ENCODE results near the gene RTN4.

Gene RTN4

DNA sequence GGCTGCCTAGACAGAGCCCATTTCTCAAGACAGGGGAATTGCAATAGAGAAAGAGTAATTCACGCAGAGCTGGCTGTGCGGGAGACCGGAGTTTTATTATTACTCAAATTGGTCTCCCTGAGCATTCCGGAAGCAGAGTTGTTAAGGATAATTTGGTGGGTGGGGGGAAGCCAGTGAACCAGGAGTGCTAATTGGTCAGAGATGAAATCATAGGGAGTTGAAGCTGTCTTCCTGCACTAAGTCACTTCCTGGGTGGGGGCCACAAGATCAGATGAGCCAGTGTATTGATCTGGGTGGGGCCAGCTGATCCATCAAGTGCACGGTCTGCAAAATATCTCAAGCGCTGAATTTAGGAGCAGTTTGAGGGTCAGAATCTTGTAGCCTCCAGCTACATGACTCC, 84.8 kb downstream of the RTN4 start:
- DNase-seq (ENCODE audit: low spot score) = no peak
- H3K27ac ChIP-seq = no peak overlapping the region
- H3K4me3 ChIP-seq = no peak overlapping the region
- TF ChIP-seq, protein P1, sequence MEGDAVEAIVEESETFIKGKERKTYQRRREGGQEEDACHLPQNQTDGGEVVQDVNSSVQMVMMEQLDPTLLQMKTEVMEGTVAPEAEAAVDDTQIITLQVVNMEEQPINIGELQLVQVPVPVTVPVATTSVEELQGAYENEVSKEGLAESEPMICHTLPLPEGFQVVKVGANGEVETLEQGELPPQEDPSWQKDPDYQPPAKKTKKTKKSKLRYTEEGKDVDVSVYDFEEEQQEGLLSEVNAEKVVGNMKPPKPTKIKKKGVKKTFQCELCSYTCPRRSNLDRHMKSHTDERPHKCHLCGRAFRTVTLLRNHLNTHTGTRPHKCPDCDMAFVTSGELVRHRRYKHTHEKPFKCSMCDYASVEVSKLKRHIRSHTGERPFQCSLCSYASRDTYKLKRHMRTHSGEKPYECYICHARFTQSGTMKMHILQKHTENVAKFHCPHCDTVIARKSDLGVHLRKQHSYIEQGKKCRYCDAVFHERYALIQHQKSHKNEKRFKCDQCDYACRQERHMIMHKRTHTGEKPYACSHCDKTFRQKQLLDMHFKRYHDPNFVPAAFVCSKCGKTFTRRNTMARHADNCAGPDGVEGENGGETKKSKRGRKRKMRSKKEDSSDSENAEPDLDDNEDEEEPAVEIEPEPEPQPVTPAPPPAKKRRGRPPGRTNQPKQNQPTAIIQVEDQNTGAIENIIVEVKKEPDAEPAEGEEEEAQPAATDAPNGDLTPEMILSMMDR (IDR thresholded peaks at IDR 0.05) = no peak

DNA sequence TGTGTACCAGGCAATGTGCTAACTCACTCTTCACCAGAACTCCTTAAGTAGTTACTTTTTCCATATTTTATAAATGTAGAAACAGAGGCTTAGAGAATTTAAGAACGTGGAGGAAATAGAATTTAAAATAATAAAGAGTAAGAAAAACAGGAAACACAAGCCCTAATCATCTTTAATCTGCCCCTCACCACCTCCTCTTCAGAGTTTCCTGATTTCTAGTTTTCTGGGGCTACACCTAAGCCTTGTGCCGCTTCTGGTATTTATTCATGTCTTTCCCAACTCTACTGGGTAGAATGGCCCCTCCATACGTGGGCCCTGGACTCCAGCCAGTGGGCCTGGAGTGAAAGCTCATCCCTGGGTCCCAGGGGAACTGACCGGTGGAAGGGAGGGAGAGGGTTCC, 85.4 kb downstream of the RTN4 start:
- DNase-seq (ENCODE audit: low spot score) = no peak
- H3K4me3 ChIP-seq = no peak overlapping the region
- TF ChIP-seq, protein P1 (IDR thresholded peaks at IDR 0.05) = no peak
- no peak overlapping the region for H3K27ac ChIP-seq

DNA sequence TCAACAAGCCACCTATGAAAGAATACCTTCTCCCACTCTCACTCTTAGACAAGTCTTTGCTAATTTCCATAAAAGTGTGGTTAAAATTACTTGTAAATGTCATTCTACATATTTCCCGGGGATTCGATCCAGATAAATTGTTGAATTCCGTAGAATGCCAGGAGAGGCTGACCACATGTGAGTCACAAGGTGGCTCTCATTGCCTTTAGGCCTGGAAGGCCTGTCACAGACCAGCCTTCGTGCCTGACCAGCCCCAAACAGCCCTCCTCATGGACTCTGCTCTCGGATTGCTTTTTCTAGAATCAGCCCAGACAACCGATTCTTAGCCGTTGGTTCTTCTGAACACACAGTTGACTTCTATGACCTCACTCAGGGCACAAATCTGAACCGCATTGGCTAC, 86.0 kb downstream of the RTN4 start:
- no peak overlapping the region for H3K27ac ChIP-seq
- no peak for DNase-seq (ENCODE audit: low spot score)
- TF ChIP-seq, protein P1 (IDR thresholded peaks at IDR 0.05) = no peak

DNA sequence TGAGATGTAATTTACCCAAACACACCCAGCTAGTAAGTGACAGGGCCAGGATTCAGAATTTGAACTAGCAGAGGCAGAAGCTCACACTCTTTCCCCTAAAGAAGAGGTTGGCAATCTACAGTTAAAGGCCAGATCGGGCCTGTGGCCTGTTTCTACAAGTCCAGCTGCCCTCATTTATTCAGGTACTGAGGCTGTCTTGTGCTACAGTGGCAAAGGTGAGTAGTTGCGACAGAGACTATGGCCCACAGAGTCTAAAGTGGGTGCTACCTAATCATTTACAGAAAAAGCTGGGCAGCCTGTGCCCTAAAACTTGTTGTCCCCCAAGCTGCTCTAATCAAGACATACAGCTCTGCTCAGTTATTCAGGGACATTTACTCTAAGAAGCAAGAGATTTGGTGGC, 86.8 kb downstream of the RTN4 start:
- TF ChIP-seq, protein P1 (IDR thresholded peaks at IDR 0.05) = no peak
- DNase-seq (ENCODE audit: low spot score) = no peak
- H3K4me3 ChIP-seq = no peak overlapping the region
- no peak overlapping the region for H3K27ac ChIP-seq

More for the DNA sequence above, 86.0 kb downstream of the RTN4 start:
- no peak overlapping the region for H3K4me3 ChIP-seq

DNA sequence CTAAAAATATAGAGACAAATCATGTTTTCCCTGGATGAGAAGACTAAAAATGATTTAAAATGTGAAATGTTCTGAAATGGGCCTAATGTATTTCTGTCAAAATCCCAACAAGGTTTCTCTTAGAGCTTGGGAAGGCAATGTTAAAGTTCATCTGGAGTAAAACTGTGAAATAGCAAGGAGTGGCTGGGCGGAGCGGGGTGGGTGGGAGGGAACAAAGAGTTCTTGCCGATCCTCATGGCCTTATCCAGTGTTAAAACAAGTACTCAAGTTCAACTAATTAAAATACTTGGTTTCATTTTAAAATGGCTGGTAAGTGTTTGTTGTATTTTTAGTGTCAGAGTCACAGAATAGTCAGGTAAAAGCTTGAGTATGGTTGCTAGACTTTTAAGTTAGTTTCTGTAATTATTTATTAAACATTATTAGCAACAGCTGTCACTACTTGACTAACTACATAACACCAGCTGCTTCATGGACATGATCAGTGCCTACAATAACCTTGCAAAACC, 87.3 kb downstream of the RTN4 start:
- no peak overlapping the region for H3K4me3 ChIP-seq
- no peak overlapping the region for H3K27ac ChIP-seq
- no peak for DNase-seq (ENCODE audit: low spot score)
- TF ChIP-seq, protein P1 (IDR thresholded peaks at IDR 0.05) = no peak

DNA sequence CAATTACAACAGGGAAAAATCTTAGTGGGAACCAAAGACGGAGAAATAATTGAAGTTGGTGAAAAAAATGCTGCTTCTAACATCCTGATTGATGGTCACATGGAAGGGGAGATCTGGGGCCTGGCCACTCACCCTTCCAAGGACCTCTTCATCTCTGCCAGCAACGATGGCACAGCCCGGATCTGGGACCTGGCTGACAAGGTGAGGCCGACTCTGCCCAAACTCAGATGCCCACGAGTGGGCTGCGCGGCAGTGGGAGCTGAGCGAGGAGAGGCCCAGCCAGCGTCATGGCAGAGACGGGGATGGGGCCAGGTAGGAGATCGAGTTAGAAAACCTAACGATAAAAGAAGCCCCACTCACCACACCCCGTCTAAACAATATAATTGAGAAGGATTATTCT, 87.7 kb downstream of the RTN4 start:
- no peak for DNase-seq (ENCODE audit: low spot score)
- Histone ChIP-seq H3K27ac (no peak overlapping the region), H3K4me3 (no peak overlapping the region)
- TF ChIP-seq, protein P1 (IDR thresholded peaks at IDR 0.05) = no peak

DNA sequence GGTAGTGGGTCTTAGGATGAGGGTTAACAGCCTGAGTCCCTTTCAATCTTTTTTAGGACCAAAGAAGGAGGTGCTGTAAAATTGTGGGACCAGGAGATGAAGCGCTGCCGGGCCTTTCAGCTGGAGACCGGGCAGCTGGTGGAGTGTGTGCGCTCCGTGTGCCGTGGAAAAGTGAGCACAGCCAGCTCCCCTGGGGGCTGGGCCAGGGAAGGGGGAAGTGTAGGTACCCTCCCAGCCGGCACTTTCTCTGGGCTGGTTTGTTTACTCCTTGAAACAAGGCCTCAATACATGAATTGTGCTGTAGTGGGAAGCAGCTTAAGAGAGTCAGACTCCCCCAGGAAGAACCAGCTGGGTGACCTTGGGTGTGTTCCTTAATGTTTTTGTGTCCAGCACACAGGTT, 90.1 kb downstream of the RTN4 start:
- TF ChIP-seq, protein P1 (IDR thresholded peaks at IDR 0.05) = no peak
- Histone ChIP-seq H3K27ac (no peak overlapping the region), H3K4me3 (no peak overlapping the region)
- DNase-seq (ENCODE audit: low spot score) = no peak

Measured in coronary artery (tissue), 2 donors.